ENCODE measurements around the gene SH3RF2.

Gene SH3RF2

DNA sequence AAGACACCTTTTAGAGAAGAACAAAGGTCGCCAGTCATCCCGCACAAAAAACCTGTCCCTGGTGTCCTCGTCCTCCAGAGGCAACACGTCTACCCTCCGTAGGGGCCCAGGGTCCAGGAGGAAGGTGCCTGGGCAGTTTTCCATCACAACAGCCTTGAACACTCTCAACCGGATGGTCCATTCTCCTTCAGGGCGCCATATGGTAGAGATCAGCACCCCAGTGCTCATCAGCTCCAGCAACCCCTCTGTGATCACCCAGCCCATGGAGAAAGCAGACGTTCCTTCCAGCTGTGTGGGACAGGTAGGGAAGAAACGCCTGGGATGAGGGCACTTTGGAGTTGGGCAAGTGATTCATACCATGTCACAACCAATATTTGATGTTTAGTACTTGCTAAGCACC is 77.4 kb downstream of the SH3RF2 start:
- no peak for DNase-seq

- no peak for DNase-seq
Observed at GRCh38 chr5:146015001-146015400, 78.6 kb downstream of the SH3RF2 start.

GRCh38 chr5:146016764-146017484 is 80.5 kb downstream of the SH3RF2 start:
- DNase-seq, result no peak

DNA sequence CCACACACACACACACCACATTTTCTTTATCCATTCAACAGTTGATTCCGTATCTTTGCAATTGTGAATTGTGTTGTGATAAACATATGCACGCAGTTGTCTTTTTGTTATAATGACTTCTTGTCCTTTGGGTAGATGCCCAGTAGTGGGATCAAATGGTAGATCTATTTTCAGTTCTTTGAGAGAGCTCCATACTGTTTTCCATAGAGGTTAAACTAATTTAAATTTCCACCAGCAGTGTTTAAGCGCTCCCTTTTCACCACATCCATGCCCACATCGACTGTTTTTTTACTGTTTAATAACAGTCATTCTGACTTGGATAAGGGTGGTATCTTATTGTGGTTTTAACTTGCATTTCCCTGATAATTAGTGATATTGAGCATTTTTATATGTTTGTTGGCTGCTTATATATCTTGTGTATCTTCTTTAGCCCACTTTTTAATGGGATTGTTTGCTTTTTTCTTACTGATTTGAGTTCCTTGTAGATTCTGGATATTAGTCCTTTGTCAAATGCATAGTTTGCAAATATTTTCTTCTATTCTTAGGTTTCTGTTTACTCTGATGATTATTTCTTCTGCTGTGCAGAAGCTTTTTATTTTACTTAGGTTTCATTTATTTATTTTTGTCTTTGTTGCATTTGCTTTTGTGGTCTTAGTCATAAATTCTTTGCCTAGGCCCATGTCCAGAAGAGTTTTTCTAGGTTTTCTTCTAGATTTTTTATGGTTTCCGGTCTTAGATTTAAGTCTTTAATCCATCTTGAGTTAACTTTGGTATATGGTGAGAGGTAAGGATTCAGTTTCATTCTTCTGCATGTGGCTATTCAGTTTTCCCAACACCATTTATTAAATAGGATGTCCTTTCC is 82.4 kb downstream of the SH3RF2 start:
- no peak for DNase-seq

- DNase-seq, result no peak
Observed at GRCh38 chr5:146020100-146020499, 83.7 kb downstream of the SH3RF2 start.

- no peak for DNase-seq
Observed at GRCh38 chr5:146024034-146024433, 87.7 kb downstream of the SH3RF2 start.

DNA sequence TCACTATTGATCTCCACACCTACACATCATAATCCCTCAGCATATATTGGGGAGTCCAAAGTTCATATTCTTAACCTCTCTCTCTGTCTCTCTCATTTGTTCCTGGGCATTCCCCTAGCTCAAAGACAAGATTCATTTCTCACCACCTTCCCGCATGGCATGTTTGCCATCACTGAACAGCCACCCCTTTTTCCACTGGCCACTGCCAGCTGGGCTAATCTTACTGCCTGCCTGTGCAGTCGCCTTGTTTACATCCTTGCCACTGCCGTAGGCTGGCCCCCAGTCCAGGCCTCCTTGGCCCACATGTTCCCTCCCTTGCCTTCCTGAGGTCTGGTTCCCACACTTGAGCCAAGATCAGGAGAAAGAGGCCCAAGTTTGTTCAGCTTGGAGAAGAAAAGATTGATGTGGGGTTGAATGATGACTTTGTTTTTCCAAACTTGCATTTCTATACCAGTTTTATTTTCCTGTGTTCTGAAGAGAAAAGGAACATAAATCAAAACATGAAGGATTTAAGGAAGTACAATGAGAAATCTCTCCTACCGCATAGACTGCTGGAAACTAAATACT is 88.8 kb downstream of the SH3RF2 start:
- no peak for DNase-seq

GRCh38 chr5:146025681-146026080 is 89.3 kb downstream of the SH3RF2 start:
- DNase-seq, result no peak

GRCh38 chr5:146026307-146027010 is 90.1 kb downstream of the SH3RF2 start:
- DNase-seq, result no peak

DNA sequence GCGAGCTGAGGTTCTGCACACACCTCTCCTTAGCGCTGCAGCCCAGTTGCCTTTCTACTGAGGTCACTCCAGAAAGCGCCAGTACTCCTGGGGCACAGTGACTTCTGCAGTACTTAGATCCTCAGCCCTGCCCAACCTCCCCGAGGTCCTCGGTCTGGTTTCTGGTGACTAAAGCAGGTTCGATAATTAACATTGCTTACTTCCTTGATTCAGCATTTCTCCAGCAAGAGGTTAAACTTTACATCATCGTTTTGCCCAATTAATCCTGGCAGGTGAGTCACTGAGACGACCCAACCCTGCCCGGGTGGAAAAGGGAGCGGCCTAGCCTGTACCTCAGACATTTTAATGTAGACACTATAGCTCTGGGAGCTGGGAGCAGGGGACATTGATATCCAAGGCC is 91.4 kb downstream of the SH3RF2 start:
- no peak for DNase-seq

DNA sequence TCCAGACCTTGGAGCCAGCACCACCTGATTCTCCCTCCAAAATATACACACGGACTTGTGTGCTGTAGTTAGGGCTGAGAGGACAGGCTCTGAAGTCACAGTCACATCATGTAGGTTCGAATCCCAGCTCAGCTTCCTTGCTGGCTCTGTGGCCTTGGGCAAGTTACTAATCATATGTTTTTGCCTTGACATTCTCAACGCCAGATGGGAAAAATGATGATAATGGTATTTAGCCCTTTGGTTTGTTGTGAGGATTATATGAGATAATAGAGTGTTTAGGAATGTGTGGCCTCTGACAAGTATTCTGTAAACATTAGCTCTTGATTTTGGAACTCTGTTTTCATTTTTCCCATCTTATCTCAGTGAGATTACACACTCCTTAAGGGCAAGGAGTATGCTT is 96.5 kb downstream of the SH3RF2 start:
- DNase-seq, result no peak

- no peak for DNase-seq
Observed at GRCh38 chr5:146034127-146034526, 97.7 kb downstream of the SH3RF2 start.

- no peak for DNase-seq
Observed at GRCh38 chr5:146034605-146035004, 98.2 kb downstream of the SH3RF2 start.

DNA sequence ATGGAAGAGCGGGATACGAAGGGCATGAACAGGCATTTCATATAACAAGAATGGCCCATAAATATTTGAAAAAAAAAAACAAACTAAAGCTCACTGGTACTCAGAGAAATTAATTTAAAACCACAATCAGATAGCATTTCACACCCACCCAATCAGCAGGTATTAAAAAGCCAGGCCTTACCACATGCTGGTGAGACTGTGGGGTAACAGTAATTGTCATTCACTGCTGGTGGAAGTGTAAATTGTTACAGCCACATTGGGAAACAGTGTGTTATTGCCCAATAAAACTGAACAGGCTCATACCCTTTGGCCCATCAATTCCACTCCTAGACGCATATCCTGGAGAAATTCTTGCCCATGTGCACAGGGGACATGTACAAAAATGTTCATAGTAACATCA is 103.0 kb downstream of the SH3RF2 start:
- DNase-seq, result no peak

GRCh38 chr5:146040527-146040926 is 104.1 kb downstream of the SH3RF2 start:
- DNase-seq, result no peak

DNA sequence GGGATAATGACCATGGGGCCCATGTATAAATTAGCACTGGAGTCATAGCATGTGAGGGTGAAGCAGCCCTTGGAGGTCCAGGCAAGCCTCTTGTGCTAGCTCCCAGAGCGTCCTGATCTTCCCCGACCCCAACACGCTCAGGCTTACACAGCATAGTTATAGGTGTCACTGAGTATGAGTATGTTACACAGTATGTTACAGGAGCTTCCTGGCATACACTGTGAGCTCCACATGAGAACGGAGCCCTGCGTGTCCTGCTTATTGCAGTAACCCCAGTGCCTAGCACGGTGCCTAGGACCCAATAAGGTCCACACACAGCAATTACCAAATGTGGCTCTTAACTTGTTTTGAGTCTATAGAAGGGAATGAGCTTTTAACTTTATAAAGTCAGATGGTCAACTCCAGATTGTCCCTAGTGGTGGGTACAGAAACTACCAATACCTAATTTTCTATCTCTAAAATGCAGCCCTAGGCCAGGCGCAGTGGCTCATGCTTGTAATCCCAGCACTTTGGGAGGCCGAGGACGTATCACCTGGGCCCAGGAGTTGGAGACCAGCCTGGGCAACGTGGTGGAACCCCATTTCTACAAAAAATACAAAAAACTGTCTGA is 104.9 kb downstream of the SH3RF2 start:
- DNase-seq, result no peak

DNA sequence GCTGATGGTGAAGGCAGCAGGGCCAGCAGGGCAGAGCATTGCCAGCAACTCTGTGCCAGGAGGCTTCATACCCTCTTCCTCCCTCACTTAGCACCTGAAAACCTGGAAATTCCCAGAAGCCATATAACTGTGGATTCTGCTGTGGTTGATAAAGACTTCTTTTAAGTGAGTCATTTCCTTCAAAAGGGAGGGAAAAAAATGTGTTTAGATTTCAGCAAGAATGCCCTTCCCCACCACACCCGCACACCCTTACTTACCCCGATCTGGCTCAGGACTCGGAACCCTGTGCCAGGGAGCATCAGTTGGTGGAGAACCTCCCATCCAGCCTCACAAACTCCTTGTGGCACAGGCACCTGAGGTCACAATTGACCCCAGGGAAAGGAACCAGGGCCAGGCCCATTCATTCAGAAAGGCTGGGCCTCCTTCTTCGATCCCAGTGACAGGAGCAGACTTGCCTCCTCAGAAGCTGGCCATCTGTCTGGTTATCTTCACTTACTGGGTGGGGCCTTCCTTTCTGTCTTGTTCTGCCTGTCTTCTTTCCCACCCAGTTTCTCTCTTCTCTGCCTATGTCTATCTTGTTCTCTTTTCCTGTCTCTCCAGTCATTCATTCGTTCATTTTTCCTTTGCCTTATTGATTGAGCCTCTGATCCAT is 106.4 kb downstream of the SH3RF2 start:
- no peak for DNase-seq

DNA sequence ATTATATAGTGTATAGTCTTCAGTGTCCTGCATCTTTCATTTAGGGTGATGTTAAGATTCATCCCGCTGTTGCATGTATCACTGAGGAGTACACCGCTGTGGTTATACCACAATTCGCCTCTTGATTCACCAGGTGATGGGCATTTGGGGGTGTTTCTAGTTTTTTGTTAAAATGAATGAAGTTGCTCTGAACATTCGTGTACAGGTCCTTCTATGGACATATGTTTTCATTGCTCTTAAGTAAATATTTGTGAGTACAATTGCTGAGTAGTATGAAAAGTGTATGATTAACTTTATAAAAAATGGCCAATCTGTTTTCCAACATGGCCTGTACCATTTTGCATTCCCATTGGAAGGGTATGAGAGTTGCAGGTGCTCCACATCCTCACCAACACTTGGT is 107.3 kb downstream of the SH3RF2 start:
- DNase-seq, result no peak

DNA sequence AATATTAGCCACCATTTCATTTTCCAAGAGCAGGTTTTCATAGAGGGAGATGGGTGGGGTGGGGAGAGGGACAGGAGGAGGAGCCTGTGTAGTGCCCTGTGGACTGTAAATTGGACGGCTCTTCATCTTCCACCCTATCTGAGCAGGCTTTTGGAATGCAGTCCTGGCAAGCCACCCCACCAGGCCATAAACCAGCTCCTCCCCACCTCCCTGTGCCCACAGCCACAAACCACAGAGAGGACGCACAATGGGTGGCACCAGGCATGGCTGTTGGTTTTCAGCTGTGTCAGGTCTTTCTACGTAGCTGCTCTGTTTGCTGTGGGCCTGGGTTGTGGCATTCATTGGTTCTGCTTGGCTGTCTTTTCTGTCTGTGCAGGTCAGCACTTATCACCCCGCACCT is 111.0 kb downstream of the SH3RF2 start:
- DNase-seq, result no peak

- no peak for DNase-seq
Observed at GRCh38 chr5:146048994-146049703, 112.8 kb downstream of the SH3RF2 start.

DNA sequence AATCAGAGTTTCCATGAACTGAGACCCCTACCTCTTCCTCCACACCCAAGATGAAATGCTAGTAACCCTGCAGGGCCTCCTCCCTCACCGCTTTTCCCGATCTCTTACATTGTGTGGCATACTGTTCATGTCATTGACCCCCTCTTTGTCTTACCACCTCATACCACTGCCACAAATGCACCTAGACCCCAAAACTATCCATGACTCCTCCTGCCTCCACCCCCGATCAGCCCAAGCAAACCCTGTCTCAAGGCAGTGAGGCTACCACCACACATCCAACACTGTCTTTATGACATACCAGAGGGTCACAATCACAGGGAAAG is 113.3 kb downstream of the SH3RF2 start:
- DNase-seq, result no peak

DNA sequence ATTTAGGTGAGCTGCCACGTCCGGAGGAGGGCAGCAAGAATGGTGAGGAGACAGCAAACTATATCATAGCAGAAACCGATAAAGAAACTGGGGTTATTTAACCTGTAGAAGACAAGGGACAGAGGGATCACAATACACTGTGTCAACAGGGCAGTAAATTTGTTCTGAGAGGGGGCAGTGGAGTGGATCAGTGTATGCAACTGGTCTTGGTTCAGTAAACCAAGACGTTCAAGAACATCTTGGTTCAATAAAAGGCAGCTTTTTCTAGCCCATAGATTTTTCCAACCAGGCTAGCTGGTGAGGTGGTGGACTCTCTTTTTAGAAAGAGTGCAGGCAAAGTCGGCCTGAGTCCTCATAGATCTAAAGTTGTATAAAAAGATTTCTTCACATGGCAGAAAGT is 113.7 kb downstream of the SH3RF2 start:
- no peak for DNase-seq

All from activated T-cell treated with anti-CD3 and anti-CD28 coated beads, Interleukin-2, amount 50 U/mL, for 1 hour (primary cell).